ENCODE results near the gene CD59. TPM values are rescaled to one million over a fixed set of nuclear protein-coding genes. Genes with fewer than 3 reads are reported as not detected.

The CD59 gene
- total and polyA plus RNA-seq, 2 of the 13 experiments (the other 11 are each of a cell fraction or from before 2014, with no cell fraction given), result 127 to 289 TPM

GRCh38 chr11:33690290-33691065 is 45.7 kb downstream of the CD59 start (continued):
- no peak for TF ChIP-seq ZNF609 (CRISPR knock-in tag; IDR thresholded peaks at IDR 0.05; ENCODE audit: borderline replicate concordance)
- TF ChIP-seq, protein P1, sequence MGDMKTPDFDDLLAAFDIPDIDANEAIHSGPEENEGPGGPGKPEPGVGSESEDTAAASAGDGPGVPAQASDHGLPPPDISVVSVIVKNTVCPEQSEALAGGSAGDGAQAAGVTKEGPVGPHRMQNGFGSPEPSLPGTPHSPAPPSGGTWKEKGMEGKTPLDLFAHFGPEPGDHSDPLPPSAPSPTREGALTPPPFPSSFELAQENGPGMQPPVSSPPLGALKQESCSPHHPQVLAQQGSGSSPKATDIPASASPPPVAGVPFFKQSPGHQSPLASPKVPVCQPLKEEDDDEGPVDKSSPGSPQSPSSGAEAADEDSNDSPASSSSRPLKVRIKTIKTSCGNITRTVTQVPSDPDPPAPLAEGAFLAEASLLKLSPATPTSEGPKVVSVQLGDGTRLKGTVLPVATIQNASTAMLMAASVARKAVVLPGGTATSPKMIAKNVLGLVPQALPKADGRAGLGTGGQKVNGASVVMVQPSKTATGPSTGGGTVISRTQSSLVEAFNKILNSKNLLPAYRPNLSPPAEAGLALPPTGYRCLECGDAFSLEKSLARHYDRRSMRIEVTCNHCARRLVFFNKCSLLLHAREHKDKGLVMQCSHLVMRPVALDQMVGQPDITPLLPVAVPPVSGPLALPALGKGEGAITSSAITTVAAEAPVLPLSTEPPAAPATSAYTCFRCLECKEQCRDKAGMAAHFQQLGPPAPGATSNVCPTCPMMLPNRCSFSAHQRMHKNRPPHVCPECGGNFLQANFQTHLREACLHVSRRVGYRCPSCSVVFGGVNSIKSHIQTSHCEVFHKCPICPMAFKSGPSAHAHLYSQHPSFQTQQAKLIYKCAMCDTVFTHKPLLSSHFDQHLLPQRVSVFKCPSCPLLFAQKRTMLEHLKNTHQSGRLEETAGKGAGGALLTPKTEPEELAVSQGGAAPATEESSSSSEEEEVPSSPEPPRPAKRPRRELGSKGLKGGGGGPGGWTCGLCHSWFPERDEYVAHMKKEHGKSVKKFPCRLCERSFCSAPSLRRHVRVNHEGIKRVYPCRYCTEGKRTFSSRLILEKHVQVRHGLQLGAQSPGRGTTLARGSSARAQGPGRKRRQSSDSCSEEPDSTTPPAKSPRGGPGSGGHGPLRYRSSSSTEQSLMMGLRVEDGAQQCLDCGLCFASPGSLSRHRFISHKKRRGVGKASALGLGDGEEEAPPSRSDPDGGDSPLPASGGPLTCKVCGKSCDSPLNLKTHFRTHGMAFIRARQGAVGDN (CRISPR knock-in tag; IDR thresholded peaks at IDR 0.05), result peak; percentile 63
- TF ChIP-seq FOXK2 (IDR thresholded peaks at IDR 0.05), result no peak
- TF ChIP-seq ZMAT3 (CRISPR knock-in tag; conservative IDR thresholded peaks at IDR 0.05), result 0 out of 2 replicates have a peak, but pooled peaks have one; percentile 32
- TF ChIP-seq PRDM10 (CRISPR knock-in tag; IDR thresholded peaks at IDR 0.05; ENCODE audit: low read depth), result no peak
- TF ChIP-seq ZNF761 (CRISPR knock-in tag; conservative IDR thresholded peaks at IDR 0.05), result 0 out of 2 replicates have a peak, but pooled peaks have one; percentile 18
- 0 out of 2 replicates have a peak, but pooled peaks have one; percentile 16 for TF ChIP-seq NR2C2 (CRISPR knock-in tag; IDR thresholded peaks at IDR 0.05; ENCODE audit: borderline replicate concordance)
- TF ChIP-seq GLI4 (CRISPR knock-in tag; IDR thresholded peaks at IDR 0.05; ENCODE audit: borderline replicate concordance), result no peak

Measured in HepG2 (cell line).